ENCODE results near the gene LCORL. TPM values are rescaled to one million over a fixed set of nuclear protein-coding genes. Genes with fewer than 3 reads are reported as not detected.

The LCORL gene
- total RNA-seq, 2 experiments from 2014 or later = 31.4 to 37.4 TPM

- Histone ChIP-seq H3K9me3 (ENCODE audit: low read length) (no peaks in the 10 kb centered on the region), H3K36me3 (ENCODE audit: insufficient read depth, low read length) (peaks cover 29% of the 10 kb centered on the region), H4K20me1 (ENCODE audit: insufficient read depth, low read length) (no peaks in the 10 kb centered on the region), H2AFZ (ENCODE audit: low read length) (no peak overlapping the region), H3K79me2 (ENCODE audit: insufficient read depth, low read depth, low read length) (no peaks in the 10 kb centered on the region), H3K27ac (ENCODE audit: low read depth, low read length, poor library complexity, severe bottlenecking) (no peak overlapping the region), H3K4me3 (ENCODE audit: low read depth, low read length, poor library complexity, severe bottlenecking) (no peak overlapping the region), H3K9me2 (ENCODE audit: insufficient read depth, low read length) (no peaks in the 10 kb centered on the region), H3K4me2 (ENCODE audit: low read length) (no peak overlapping the region), H3K4me1 (ENCODE audit: insufficient read depth, low read length, poor library complexity, severe bottlenecking) (no peaks in the 10 kb centered on the region)
- intact Hi-C loops (cut with micrococcal nuclease; ENCODE audit: unreplicated experiment) = no loop called here
- no TSS peak for BruUV-seq (replicated peaks)
- no peak for DNase-seq (ENCODE audit: low spot score)
- POLR2A ChIA-PET = no interaction called here
- TF ChIP-seq EZH2phosphoT487 (IDR thresholded peaks at IDR 0.05; ENCODE audit: borderline replicate concordance, low read depth, low read length) (no peak), CTCF (conservative IDR thresholded peaks at IDR 0.05; ENCODE audit: low read length) (no peak)
- CTCF ChIA-PET (ENCODE audit: unreplicated experiment) = no interaction called here
These were observed 100.1 kb downstream of the LCORL start for GRCh38 chr4:17921451-17921850.

- Histone ChIP-seq H3K9me3 (ENCODE audit: low read length) (no peaks in the 10 kb centered on the region), H3K4me1 (ENCODE audit: insufficient read depth, low read length, poor library complexity, severe bottlenecking) (no peaks in the 10 kb centered on the region), H3K27ac (ENCODE audit: low read depth, low read length, poor library complexity, severe bottlenecking) (no peak overlapping the region), H3K4me2 (ENCODE audit: low read length) (no peak overlapping the region), H3K4me3 (ENCODE audit: low read depth, low read length, poor library complexity, severe bottlenecking) (no peak overlapping the region), H2AFZ (ENCODE audit: low read length) (no peak overlapping the region), H4K20me1 (ENCODE audit: insufficient read depth, low read length) (no peaks in the 10 kb centered on the region), H3K79me2 (ENCODE audit: insufficient read depth, low read depth, low read length) (no peaks in the 10 kb centered on the region), H3K9me2 (ENCODE audit: insufficient read depth, low read length) (no peaks in the 10 kb centered on the region), H3K36me3 (ENCODE audit: insufficient read depth, low read length) (peaks cover 29% of the 10 kb centered on the region)
- intact Hi-C loops (cut with micrococcal nuclease; ENCODE audit: unreplicated experiment) = no loop called here
- no peak for DNase-seq (ENCODE audit: low spot score)
- TF ChIP-seq EZH2phosphoT487 (IDR thresholded peaks at IDR 0.05; ENCODE audit: borderline replicate concordance, low read depth, low read length) (no peak), CTCF (conservative IDR thresholded peaks at IDR 0.05; ENCODE audit: low read length) (no peak)
- ChIA-PET POLR2A (no interaction called here), CTCF (ENCODE audit: unreplicated experiment) (no interaction called here)
- BruUV-seq (replicated peaks) = no TSS peak
These were observed 100.9 kb downstream of the LCORL start for GRCh38 chr4:17920681-17921080.

GRCh38 chr4:17915439-17915838 lies 106.1 kb downstream of the LCORL start:
- Histone ChIP-seq H3K36me3 (ENCODE audit: insufficient read depth, low read length) (peaks cover 11% of the 10 kb centered on the region; the same call in 1 of the 2 replicates), H3K27ac (ENCODE audit: low read depth, low read length, poor library complexity, severe bottlenecking) (no peak overlapping the region), H3K9me2 (ENCODE audit: insufficient read depth, low read length) (no peaks in the 10 kb centered on the region), H3K79me2 (ENCODE audit: insufficient read depth, low read depth, low read length) (no peaks in the 10 kb centered on the region), H3K4me1 (ENCODE audit: insufficient read depth, low read length, poor library complexity, severe bottlenecking) (no peaks in the 10 kb centered on the region), H3K4me3 (ENCODE audit: low read depth, low read length, poor library complexity, severe bottlenecking) (no peak overlapping the region), H3K9me3 (ENCODE audit: low read length) (no peaks in the 10 kb centered on the region), H4K20me1 (ENCODE audit: insufficient read depth, low read length) (no peaks in the 10 kb centered on the region), H2AFZ (ENCODE audit: low read length) (no peak overlapping the region), H3K4me2 (ENCODE audit: low read length) (no peak overlapping the region)
- DNase-seq (ENCODE audit: low spot score) = no peak
- no peak for TF ChIP-seq EZH2phosphoT487 (IDR thresholded peaks at IDR 0.05; ENCODE audit: borderline replicate concordance, low read depth, low read length)
- TF ChIP-seq CTCF (conservative IDR thresholded peaks at IDR 0.05; ENCODE audit: low read length) = no peak
- no TSS peak for BruUV-seq (replicated peaks)
- ChIA-PET POLR2A (interaction anchor here (0.6 kb wide), 1 partner anchor 102 kb away, joined by 3 read pairs; no protein-coding TSS in a partner anchor), CTCF (ENCODE audit: unreplicated experiment) (no interaction called here)
- intact Hi-C loops (cut with micrococcal nuclease; ENCODE audit: unreplicated experiment) = no loop called here

Measured in OCI-LY7 (cell line).